GM18867 (cell line): ENCODE data around the gene GLIPR1.
"Not testable (repeated sequence)": the region's sequence is repeated elsewhere in the genome, so short reads cannot be mapped to it uniquely, and the experiment has no call there.

Source experiments
- ATAC-seq: cut with Tn5 transposase; IDR thresholded peaks from one replicate; pipeline ENCODE4 v1.9.1; 2021; ENCODE audit warnings: mild to moderate bottlenecking, moderate library complexity; ENCODE audit not compliant: unreplicated experiment

The GLIPR1 gene

DNA sequence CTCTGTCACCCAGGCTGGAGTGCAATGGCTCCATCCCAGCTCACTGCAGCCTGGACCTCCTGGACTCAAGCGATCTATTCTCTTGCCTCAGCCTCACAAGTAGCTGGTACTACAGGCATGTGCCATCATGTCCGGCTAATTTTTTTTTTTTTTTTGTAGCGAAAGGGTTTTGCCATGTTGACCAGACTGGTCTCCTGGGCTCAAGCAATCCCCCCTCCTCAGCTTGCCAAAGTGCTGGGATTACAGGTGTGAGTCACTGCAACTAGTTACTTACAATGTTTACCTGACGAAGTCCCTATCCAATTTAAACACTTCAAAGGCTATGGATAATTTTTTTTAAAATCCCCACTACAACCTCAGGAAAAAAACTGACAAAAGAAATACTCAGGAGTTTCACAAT is 29.1 kb downstream of the GLIPR1 start:
- ATAC-seq: no peak

- peak; percentile 96 for ATAC-seq
Observed at GRCh38 chr12:75511116-75512048, 30.8 kb downstream of the GLIPR1 start, which contains the start of gene KRR1. TSS of gene KRR1 (minus strand) at chr12:75511609. CDS start at chr12:75511597, 12 bp downstream.

GRCh38 chr12:75521224-75521623 is 40.7 kb downstream of the GLIPR1 start:
- ATAC-seq: not testable (repeated sequence)

DNA sequence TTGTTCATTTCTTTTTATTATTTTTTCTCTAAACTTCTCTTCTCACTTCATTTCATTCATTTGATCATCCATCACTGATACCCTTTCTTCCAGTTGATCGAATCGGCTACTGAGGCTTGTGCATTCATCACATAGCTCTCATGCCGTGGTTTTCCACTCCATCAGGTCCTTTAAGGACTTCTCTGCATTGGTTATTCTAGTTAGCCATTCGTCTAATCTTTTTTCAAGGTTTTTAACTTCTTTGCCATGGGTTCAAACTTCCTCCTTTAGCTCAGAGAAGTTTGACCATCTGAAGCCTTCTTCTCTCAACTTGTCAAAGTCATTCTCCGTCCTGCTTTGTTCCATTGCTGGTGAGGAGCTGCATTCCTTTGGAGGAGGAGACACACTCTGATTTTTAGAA is 41.6 kb downstream of the GLIPR1 start:
- ATAC-seq: not testable (repeated sequence)

DNA sequence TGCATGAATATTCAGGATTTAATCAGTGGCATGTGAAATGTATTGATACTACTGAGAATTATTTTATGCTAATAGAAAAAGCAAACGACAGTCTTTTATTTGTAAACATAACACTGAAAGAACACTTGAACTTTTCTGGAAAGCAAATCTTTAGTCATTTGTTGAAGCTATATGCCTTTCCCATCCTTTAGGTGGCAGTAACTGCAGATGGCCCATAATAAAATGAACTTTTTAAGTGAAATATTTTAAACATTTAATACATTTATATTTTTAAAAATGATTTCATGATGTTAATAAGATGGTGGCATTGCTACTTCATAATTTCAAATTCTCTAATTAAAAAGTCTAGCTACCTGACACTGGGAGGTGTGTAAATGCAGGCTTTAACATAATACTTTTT is 44.7 kb downstream of the GLIPR1 start:
- no peak for ATAC-seq

GRCh38 chr12:75526655-75527511 is 46.3 kb downstream of the GLIPR1 start:
- peak; percentile 90 for ATAC-seq

DNA sequence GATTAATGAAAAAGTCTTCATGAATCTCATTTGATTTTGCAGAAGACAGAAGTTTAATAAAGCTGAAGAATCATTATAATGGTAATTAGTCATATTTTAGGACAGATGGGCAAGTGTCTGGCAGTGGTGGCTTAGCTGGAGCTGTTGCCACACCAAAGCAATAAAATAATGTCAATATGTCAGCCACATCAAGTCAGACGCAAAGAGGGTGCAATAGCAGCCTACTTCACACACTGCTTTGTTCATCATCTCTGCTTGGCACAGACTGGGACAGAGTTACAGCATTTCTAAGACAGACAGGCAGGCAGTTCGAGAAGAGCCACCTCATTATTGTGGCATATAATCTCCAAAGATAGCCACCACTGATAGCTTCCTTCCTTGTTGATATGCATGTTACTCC is 47.7 kb downstream of the GLIPR1 start:
- no peak for ATAC-seq

DNA sequence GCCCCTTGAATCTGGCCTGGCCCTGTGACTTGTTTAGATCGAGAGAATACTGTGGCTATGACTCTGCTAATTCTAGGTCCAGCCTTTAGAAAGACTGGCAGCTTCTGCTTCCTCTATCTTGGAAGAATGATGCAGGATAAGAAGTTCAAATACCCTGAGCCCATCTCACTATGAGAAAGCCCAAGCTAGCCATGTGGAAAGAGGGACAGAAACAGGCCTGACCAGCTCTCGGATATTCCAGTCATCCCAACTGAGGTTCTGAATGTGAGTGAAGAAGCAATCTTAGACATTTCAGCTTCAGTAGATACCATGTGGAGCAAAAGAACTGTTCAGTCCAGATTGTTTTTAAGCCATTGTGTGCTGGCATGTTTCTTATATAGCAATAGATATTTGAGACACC is 48.1 kb downstream of the GLIPR1 start:
- ATAC-seq: no peak

DNA sequence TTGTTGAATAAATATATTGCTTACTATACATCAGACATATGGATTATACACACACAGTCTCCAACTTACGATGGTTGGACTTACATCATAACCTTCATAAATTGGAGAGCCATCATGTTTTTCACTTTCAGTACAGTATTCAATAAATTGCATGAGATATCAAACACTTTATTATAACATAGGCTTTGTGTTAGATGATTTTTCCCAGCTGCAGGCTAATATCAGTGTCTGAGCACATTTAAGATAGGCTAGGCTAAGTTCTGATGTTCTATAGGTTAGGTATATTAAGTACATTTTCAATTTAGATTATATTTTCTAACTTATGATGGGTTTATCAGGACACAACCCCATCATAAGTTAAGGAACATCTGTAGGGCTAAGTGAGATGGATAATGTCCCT is 48.8 kb downstream of the GLIPR1 start:
- ATAC-seq: no peak

- ATAC-seq: no peak
Observed at GRCh38 chr12:75529826-75530225, 49.3 kb downstream of the GLIPR1 start.

- ATAC-seq: no peak
Observed at GRCh38 chr12:75533239-75533638, 52.7 kb downstream of the GLIPR1 start.

DNA sequence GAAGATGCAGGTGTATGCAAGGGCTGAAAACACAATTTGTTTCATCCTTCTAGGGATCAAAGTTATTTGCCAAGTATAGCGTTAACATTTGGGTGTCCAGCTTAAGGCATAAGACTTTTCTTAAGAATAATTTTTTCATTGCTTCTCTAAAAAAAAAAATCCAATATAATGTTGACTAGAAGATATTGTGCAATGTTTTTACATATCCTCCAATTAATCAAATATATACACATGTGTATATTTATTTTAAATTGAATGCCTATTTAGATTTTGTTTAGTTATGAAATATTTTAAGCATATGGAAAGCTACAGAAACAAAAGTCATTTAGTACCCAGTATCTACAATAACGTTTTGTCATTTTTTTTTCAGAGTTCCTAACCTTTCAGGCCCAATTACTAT is 59.3 kb downstream of the GLIPR1 start:
- no peak for ATAC-seq

DNA sequence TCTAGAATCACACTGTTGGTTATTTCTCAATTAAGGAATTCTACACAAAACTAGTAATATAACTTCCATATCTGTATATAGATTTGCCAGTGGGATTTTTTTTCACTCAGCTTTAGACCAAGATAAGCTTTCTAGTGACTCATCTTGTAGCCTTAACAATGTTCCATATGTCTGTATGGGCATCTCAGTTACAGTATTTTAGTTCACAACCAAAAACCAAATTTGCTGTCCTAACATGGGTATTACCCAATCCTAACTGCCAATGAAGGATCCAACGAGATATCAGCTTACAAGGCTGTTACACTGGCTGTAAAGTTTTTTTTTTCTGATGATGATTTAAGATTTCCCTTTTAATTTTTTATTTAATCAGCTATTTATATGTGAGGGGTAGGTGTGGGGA is 62.4 kb downstream of the GLIPR1 start:
- ATAC-seq: no peak

- ATAC-seq: no peak
Observed at GRCh38 chr12:75543529-75543928, 63.0 kb downstream of the GLIPR1 start.

DNA sequence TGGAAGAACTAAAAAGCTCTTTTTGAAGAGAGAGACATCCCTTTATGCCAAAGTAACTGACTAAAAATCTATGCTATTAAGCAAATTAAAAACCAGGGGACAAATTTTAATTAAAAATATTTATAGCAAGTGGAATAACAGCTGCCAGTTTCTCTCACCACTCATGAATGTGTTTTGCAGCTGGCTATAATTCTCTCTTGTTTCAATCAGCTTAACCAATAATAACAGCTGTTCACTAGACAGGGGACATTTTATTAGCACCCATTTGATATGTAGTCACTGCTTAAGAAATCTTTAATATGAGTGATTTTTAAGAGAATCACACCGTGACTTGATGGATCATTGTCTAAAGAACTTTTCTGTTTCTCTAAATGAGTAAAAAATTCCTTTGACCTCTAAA is 65.1 kb downstream of the GLIPR1 start:
- no peak for ATAC-seq

DNA sequence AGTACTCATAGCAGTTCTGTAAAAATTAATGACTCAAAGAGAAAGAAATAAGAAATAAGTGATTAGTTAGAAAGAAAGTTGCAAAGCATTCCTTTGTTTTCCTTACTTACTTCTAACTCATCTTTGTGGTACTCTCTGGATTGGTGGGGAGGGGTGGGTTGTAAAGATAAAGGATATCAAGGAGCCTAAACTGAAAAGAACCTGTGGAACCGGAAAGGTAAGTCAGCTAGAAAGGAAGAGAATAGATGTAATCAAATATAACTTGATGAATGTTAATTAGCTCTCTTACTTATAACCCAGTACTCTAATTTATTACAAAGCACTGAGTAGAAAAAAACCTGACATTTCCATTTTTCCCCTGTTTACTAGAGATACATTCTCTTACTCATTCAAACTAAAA is 68.3 kb downstream of the GLIPR1 start:
- ATAC-seq: no peak

GRCh38 chr12:75549989-75550388 is 69.4 kb downstream of the GLIPR1 start:
- no peak for ATAC-seq

DNA sequence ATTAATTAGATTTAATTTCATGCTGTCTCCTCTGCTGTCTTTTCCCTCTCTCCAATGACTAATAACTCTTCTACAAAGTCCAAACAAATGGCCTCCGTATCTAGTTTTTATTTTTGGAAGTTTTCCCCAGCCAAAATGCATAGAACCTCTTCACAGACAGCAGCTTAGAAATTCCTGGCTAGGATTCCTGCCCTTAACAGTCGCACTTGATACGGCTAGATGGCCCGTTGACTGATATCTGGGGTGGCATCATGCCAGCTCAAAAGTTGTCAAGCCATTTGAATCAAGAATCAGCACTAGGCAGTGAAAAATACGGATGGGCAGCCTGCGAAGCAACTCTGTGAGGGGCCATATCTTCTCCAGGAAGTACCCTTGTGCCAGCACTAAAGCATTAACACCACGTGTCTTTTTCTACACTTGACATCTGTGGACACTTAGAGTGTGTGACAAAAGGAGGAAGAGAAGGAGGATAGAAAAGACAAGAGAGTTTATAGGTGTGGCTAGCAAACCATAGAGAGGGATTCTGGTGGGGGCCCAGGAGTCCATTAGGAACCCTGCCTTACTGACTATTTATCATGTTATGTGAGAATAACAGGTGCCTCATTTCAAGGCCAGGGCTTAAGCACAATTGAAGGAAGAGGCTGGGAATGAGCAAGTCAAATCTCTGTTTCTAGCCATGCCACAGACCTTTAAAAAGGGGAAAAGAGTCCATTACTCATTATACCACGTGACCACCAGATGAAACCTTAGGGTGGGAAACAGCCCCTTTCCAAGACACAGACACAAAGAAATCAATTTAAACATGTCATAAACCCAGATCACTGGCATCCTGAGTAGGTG is 70.1 kb downstream of the GLIPR1 start:
- ATAC-seq: no peak

DNA sequence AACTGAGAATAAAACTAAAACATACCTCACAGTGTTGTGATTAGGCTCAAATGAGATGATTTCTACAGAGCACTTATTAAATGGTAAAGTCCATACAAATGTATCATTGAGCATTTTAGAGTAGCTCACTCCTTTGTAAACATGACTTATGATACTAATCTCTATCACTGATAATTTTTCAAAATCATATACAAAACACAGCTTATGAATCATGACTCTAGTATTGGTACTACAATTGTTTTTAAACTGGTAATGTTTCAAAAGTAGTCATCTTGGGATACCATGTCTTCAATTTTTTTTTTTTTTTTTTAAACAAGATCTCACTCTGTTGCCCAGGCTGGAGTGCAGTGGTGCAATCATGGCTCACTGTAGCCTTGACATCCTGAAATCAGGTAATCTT is 70.9 kb downstream of the GLIPR1 start:
- ATAC-seq: no peak

- no peak for ATAC-seq
Observed at GRCh38 chr12:75553398-75553797, 72.8 kb downstream of the GLIPR1 start.
